ENCODE results near the gene MSH5.

DNA sequence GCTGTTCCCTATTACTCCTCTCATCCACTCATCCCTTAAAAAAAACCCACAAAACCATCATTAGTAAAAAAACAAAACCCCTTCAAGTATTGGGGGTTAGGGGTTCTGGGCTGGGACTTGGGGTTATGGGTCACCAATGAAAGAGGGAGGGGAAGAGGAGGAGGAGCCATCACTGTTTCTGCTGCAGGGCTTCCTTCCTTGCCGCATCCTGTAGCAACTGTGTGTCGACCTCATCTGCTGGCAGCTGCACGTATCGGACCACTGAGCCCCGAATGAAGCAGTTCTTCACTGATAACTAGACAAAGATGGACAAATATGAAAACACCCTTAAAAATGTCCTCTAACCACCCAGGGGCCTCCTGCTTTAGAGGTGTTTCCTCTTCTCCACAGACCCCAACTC is 57.8 kb downstream of the MSH5 start:
- no peak for TF ChIP-seq CTCF (conservative IDR thresholded peaks at IDR 0.05; ENCODE audit: low read length)
- no peak for TF ChIP-seq EZH2phosphoT487 (IDR thresholded peaks at IDR 0.05; ENCODE audit: borderline replicate concordance)

Measured in Loucy (cell line).